Neuron (in vitro differentiated cells): Measurements from ENCODE around the gene CCL3.

Source experiments
- H2AFZ ChIP-seq: one replicate; pipeline ENCODE4 v1.6.1; 2013; ENCODE audit warnings: low read depth, mild to moderate bottlenecking, inconsistent platforms, low read length, moderate library complexity
- H3K27me3 ChIP-seq: one replicate; pipeline ENCODE4 v1.6.1; 2013; ENCODE audit warnings: low read length; ENCODE audit not compliant: insufficient read depth
- H3K36me3 ChIP-seq: one replicate; pipeline ENCODE4 v1.6.1; 2013; ENCODE audit warnings: low read length; ENCODE audit not compliant: insufficient read depth
- H3K4me1 ChIP-seq: one replicate; pipeline ENCODE4 v1.6.1; 2013; ENCODE audit warnings: low read length; ENCODE audit not compliant: insufficient read depth
- H3K4me3 ChIP-seq: 2 replicates; pipeline ENCODE4 v1.5.1; 2013; ENCODE audit warnings: mild to moderate bottlenecking, low read length, moderate library complexity
- H3K9me3 ChIP-seq: one replicate; pipeline ENCODE4 v1.6.1; 2013; ENCODE audit warnings: low read length

Gene CCL3

DNA sequence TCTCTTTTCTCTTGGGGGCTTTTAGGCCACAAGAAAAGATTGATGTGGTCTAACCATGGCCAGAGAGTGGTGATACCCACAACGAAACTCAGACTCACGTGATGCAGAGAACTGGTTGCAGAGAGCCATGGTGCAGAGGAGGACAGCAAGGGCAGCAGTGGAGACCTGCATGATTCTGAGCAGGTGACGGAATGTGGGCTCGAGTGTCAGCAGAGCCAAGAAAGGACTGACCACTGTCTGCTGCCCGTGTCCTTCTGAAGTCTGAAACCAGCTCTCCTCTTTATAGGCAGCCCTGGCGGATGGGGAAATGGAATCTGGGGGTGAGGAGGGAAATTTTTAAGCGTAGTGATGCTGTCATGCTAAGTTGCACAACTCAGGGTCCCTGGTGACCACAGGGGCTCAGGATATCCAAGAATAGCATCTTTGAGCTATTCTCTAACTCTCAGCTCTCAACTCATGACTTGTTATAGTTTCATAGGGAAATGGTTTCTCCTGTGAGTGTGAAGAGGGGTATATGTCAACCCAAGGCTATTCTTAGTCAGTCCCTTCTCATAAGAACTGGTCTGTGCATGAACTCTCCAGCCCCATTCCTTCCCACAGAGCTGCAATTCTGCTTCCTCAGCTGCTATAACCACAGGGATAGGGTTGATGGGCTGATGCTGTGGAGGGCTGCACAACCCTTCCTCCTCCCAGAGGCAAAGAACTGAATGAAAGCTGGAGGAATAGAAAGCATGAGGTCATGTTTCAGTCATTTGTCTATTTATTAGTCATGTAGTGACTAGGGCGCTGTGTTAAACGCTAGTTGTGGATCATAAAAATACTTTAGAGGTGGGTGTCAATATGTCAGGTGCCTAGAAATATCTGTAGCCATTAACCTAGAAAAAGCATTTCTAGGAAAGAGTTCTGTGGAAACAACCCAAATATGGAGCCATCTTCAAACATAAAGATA, at the start of gene CCL3:
TSS of gene CCL3 (minus strand) at position 256 of the 949 bp plus-strand sequence. CDS start at position 171, 85 bp downstream.
- Histone ChIP-seq H3K4me3 (no peak within 1 kb of the TSS), H2AFZ (no peak within 1 kb of the TSS), H3K9me3 (no peaks in the 10 kb centered on the region)

DNA sequence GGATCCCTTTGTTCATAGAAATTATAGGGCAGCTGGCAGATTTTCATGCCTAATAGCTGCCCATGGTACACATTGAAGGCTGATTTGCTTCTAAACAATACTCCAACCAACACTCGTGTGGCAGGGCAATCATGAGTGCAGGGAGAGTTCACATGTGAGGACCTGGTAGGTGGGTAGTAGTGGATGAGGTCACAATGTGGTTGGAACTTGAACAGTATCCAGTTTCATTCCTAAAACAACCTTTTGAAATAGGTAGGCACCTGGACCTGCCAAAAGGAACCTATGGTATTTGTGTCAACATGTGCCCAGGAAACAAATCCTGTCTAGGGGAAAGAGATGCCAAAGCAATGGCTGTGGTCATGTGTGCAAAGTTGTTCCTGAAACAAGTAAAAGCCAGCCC, 46.5 kb upstream of the CCL3 start:
- H3K36me3 ChIP-seq = no peaks in the 10 kb centered on the region
- H3K9me3 ChIP-seq = no peaks in the 10 kb centered on the region
- H3K27me3 ChIP-seq = peaks cover 3% of the 10 kb centered on the region
- no peak overlapping the region for H3K4me3 ChIP-seq
- H2AFZ ChIP-seq = no peak overlapping the region
- H3K4me1 ChIP-seq = no peaks in the 10 kb centered on the region

More for the DNA sequence above, at the start of gene CCL3:
- H3K36me3 ChIP-seq = no peaks in the 10 kb centered on the region
- H3K4me1 ChIP-seq = no peaks in the 10 kb centered on the region
- H3K27me3 ChIP-seq = peaks cover 14% of the 10 kb centered on the region

DNA sequence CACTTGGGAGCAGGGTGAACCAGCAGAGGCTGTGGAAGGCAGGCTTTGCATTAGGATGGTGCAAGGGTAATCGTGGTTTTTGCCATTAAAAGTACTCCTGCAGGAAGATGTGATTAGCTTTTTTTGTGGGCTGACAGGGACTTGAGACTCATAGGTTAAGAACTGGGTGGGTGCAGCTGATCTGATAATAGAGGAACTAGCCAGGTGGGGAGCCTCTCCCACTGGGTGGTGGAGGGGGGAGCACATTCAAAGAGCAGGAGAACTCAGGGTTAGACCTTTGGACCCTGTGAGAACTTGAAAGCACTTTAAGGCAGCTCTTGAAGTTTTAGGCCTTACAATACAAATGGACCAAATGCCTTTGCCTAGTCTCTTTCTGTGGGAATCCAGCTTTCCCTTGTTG, 46.1 kb upstream of the CCL3 start:
- Histone ChIP-seq H3K4me3 (no peak overlapping the region), H3K27me3 (no peaks in the 10 kb centered on the region), H3K4me1 (no peaks in the 10 kb centered on the region)

DNA sequence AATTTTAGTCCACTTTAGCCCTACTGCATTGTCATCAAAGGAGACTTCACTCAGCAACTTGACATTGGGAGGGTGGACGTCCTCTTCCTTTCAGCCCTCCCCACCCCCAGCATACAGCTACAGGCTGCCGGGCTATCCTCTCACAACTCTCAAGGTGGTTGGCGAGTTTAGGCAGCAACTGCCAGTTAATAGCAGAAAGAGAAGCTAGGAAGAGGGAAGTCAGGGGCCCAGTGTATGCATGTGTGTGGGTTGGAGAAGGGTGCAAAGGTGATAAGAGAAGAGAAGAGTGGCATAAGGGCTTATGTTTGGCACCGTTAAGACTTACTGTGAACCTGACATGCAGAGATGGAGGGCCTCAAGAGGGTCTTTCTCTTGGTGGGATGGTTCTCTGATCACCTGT, 45.5 kb upstream of the CCL3 start:
- H3K27me3 ChIP-seq = no peaks in the 10 kb centered on the region
- no peaks in the 10 kb centered on the region for H3K36me3 ChIP-seq
- no peaks in the 10 kb centered on the region for H3K4me1 ChIP-seq
- no peaks in the 10 kb centered on the region for H3K9me3 ChIP-seq
- H3K4me3 ChIP-seq = no peak overlapping the region
- no peak overlapping the region for H2AFZ ChIP-seq

More for the DNA sequence above, 46.1 kb upstream of the CCL3 start:
- Histone ChIP-seq H3K36me3 (no peaks in the 10 kb centered on the region), H2AFZ (no peak overlapping the region), H3K9me3 (no peaks in the 10 kb centered on the region)

DNA sequence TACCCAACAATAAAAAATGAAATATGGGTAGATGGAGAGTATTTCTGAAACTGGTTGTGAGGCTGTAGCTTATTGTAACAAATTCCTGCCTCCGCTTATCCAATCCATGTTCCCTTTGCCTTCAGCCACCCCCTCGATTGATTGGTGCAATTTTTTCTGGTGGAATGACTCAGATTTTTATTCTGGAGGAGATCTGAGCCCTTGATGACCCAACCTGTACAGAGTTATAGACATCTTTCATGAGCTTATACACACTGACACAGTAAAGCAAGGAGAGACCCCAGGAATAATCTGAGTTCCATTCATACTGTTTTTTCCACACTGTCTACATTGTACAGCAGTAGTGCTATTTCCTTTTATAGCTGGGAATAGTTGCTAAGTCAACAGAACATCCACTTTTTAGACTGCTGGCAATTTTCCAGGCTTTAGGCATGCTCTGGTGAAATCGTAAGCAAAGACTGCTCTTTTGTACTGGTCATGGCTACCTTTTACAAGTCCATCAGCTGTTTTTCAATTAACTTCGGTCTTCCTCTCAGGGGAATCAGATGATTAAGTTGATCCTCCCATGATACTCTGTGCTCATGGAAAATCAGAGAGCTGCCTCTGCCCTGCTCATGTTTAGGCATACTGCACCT, 43.8 kb upstream of the CCL3 start:
- Histone ChIP-seq H3K4me3 (no peak overlapping the region), H3K36me3 (no peaks in the 10 kb centered on the region), H3K27me3 (no peaks in the 10 kb centered on the region), H2AFZ (no peak overlapping the region), H3K4me1 (no peaks in the 10 kb centered on the region), H3K9me3 (no peaks in the 10 kb centered on the region)

DNA sequence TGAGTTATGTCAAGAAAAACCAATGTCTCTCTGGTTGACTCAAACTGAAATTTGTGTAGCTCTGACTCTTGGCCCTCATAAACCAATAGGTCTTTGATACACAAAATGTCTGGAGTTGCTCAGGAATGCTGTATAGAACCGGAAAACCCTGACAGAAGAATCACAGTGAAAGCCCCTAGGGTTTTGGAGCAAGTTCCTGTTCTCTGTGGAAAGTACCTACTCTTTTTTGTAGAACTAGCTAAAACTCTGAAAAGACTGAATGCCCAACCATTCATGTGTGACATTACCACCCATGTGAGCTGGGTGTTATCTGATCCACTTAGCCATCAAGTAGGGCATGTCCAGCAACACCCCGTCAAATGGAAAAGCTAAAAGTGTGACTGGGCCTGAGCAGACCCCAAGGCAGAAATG, 42.5 kb upstream of the CCL3 start:
- Histone ChIP-seq H3K4me1 (no peaks in the 10 kb centered on the region), H3K36me3 (no peaks in the 10 kb centered on the region), H3K27me3 (no peaks in the 10 kb centered on the region), H3K9me3 (peaks cover 2% of the 10 kb centered on the region), H2AFZ (no peak overlapping the region), H3K4me3 (no peak overlapping the region)

DNA sequence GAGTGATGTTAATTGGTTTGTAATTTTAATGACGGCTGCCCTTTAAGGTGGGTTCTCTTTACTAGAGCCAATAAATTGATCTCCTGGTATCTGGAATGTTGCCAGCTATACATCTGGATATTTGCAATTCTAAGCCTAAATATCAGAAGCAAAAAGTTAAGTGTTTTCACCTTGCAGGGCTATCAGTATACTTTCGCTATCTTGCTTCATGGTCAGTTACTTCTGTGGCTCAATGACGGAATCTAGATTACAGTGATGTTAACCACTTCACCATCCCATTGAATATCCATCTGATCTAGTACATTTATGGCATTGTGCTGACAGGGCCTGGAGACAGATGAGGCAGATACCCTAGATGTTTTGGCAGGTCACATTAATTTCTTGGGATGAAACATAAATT, 42.0 kb upstream of the CCL3 start:
- Histone ChIP-seq H3K4me1 (no peaks in the 10 kb centered on the region), H3K9me3 (peaks cover 2% of the 10 kb centered on the region), H2AFZ (no peak overlapping the region), H3K36me3 (no peaks in the 10 kb centered on the region), H3K4me3 (no peak overlapping the region), H3K27me3 (no peaks in the 10 kb centered on the region)

DNA sequence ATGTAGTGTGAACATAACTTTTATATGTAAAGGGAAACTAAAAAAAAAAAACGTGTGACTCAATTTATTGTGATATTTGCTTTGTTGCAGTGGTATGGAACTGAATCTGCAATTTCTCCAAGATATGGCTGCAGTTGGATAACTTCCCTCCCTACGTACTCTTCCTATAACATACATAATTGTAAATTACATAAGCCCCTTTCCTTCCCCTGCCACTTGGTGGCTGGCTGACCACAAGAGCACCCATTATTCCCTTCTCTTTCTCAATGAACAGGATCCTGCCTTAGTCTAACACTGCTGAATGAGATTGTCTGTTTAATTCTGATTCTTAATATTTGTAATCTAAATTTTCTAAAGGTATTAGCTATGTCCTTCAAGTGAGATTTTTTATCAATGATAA, 41.5 kb upstream of the CCL3 start:
- no peak overlapping the region for H2AFZ ChIP-seq
- H3K36me3 ChIP-seq = no peaks in the 10 kb centered on the region
- no peaks in the 10 kb centered on the region for H3K27me3 ChIP-seq
- H3K9me3 ChIP-seq = peaks cover 2% of the 10 kb centered on the region
- no peak overlapping the region for H3K4me3 ChIP-seq
- H3K4me1 ChIP-seq = no peaks in the 10 kb centered on the region

DNA sequence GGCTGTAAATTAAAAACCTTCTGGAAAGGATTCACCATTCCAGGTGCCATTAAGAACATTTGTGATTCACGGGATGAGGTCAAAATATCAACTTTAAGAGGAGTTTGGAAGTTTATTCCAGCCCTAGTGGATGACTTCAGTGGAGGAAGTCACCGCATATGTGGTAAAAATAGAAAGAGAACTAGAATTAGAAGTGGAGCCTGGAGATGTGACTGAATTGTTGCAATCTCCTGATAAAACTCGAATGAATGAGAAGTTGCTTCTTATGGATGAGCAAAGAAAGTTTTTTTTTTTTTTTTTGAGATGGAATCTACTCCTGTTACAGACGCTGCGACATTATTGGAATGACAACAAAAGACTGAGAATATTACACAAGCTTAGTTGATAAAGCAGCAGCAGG, 40.4 kb upstream of the CCL3 start:
- Histone ChIP-seq H3K9me3 (peaks cover 9% of the 10 kb centered on the region), H3K4me1 (no peaks in the 10 kb centered on the region), H3K36me3 (no peaks in the 10 kb centered on the region), H3K4me3 (no peak overlapping the region), H2AFZ (no peak overlapping the region), H3K27me3 (no peaks in the 10 kb centered on the region)

DNA sequence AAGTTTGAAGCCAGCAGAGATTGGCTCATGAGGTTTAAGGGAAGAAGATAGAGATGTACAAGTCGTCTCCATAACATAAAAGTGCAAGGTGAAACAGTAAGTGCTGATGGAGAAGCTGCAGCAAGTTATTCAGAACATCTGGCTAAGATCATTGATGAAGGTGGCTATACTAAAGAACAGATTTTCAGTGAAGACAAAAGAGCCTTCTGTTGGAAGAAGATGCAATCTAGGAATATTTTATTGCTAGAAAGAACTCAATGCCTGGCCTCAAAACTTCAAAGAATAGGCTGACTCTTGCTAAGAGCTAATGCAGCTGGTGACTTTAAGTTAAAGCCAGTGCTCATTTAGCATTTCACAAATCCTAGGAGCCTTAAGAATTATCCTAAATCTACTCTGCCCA, 39.7 kb upstream of the CCL3 start:
- Histone ChIP-seq H3K4me3 (no peak overlapping the region), H3K4me1 (no peaks in the 10 kb centered on the region), H3K36me3 (no peaks in the 10 kb centered on the region), H2AFZ (no peak overlapping the region), H3K27me3 (no peaks in the 10 kb centered on the region), H3K9me3 (peaks cover 15% of the 10 kb centered on the region)

DNA sequence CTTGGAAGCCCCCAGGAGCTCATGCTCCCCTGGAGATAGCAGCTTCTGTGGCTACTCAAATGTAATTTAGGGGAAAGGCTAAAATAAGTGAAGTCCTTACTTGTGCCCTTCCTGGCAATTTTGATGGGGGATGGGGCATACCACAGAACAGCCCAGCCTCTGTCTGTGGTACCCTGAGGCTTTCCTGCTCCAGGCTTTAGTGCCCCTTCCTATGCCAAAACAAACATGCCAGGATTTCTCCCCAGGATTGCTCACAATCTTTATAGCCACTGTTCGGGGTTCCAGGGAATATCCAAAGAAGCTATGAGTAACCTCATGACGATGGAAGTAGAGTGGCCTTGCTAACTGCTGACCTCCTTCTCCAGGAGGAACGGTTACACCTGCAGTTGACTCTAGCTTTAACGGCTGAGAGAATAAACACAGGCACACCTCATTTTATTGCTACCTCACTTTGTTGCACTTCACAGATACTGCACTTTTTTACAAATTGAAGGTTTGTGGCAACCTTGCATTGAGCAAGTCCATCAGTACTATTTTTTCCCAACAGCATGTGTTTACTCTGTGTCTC, 38.6 kb upstream of the CCL3 start:
- no peak overlapping the region for H2AFZ ChIP-seq
- H3K9me3 ChIP-seq = peaks cover 15% of the 10 kb centered on the region
- no peaks in the 10 kb centered on the region for H3K27me3 ChIP-seq
- H3K4me3 ChIP-seq = no peak overlapping the region
- no peaks in the 10 kb centered on the region for H3K4me1 ChIP-seq
- no peaks in the 10 kb centered on the region for H3K36me3 ChIP-seq

DNA sequence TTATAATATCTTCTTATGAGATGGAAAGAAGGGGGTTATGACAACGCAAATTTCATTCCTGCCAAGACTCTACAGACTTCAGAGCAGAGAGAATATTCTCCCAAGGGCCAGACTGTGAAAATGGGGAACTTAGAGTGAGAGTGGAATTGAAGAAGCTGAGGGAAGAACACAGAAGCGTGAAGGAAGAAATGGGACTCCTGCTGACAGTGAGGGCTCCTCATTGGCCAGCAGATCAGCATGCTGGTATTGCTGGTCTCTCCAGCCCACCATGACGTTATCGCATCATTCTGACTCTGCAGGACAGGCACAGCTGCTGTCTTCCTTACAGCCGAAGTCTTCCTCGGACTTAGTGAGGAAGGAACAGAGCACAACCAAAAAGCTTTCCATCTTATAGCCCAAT, 38.0 kb upstream of the CCL3 start:
- no peak overlapping the region for H3K4me3 ChIP-seq
- no peak overlapping the region for H2AFZ ChIP-seq
- no peaks in the 10 kb centered on the region for H3K4me1 ChIP-seq
- H3K36me3 ChIP-seq = no peaks in the 10 kb centered on the region
- peaks cover 15% of the 10 kb centered on the region for H3K9me3 ChIP-seq
- no peaks in the 10 kb centered on the region for H3K27me3 ChIP-seq

DNA sequence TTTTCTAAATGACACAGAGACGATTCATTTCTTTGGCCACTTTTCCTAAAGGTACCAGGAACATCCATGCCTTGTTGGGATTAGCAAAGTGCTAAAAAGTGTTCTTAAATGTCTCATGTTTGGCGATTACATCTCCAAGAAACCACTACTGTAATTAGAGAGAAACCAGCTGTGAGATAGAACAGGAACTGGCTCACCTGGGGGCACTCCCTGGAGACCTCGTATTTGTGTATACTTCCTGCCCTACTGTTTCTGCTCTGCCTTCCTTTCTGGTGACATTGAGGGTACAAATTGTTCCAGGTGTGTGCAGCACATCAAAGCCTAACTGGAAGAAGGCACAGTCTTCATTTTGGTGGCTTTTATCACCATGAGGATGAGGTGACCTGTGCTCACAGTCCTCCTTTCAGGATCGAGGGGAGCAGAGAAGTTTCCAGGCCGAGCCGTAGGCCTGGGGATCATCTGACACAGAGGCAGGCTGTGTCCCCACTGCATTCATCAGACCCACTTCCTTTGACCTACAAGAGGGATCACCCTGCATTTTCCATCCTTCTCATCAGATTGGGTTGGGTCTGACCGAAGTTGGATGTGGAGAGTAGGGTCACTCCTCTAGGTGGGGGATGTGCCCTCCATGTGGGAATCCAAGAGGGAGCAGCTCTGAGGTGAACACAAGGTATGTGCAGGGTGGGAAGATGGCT, 37.4 kb upstream of the CCL3 start:
- H3K36me3 ChIP-seq = no peaks in the 10 kb centered on the region
- no peak overlapping the region for H2AFZ ChIP-seq
- H3K9me3 ChIP-seq = peaks cover 15% of the 10 kb centered on the region
- H3K27me3 ChIP-seq = no peaks in the 10 kb centered on the region
- no peak overlapping the region for H3K4me3 ChIP-seq
- no peaks in the 10 kb centered on the region for H3K4me1 ChIP-seq
